Stimulated activated CD8-positive, alpha-beta memory T cell treated with anti-CD3 and anti-CD28 coated beads, Interleukin-12 subunit alpha, Interleukin-12 subunit beta, amount 100 ng/mL, for 4 hours (primary cell): Measurements from ENCODE around the gene COPS6.

Source experiments
- DNase-seq: peaks from one replicate; pipeline ENCODE4 v3.0.0-alpha.2; 2020; ENCODE audit warnings: low read depth

Gene COPS6

GRCh38 chr7:100088621-100089457 lies at the start of gene COPS6:
Gene COPS6, plus strand, starts transcription at chr7:100088969. Its CDS starts 22 bp downstream, at chr7:100088991.
- DNase-seq: peak; percentile 73

- DNase-seq: no peak
Measured at GRCh38 chr7:100040575-100040974, 48.2 kb upstream of the COPS6 start.

GRCh38 chr7:100044718-100045117 lies 44.1 kb upstream of the COPS6 start:
- no peak for DNase-seq

- DNase-seq: no peak
Measured at GRCh38 chr7:100048680-100049079, 40.1 kb upstream of the COPS6 start.

GRCh38 chr7:100049441-100050291 lies 39.1 kb upstream of the COPS6 start, which contains the start of gene ZSCAN21:
Gene ZSCAN21, plus strand, starts transcription at chr7:100049774. Its CDS starts 7,233 bp downstream, at chr7:100057007.
- peak; percentile 79 for DNase-seq

GRCh38 chr7:100051611-100052010 lies 37.2 kb upstream of the COPS6 start:
- no peak for DNase-seq

GRCh38 chr7:100053215-100053614 lies 35.6 kb upstream of the COPS6 start:
- DNase-seq: no peak

GRCh38 chr7:100057006-100057405 lies 31.8 kb upstream of the COPS6 start:
- DNase-seq: no peak

- DNase-seq: no peak
Measured at GRCh38 chr7:100059251-100059739, 29.5 kb upstream of the COPS6 start.

- DNase-seq: no peak
Measured at GRCh38 chr7:100061518-100062193, 27.1 kb upstream of the COPS6 start.

- DNase-seq: no peak
Measured at GRCh38 chr7:100063376-100063775, 25.4 kb upstream of the COPS6 start.

- no peak for DNase-seq
Measured at GRCh38 chr7:100064162-100064561, 24.6 kb upstream of the COPS6 start.

- no peak for DNase-seq
Measured at GRCh38 chr7:100065452-100066186, 23.1 kb upstream of the COPS6 start.

- no peak for DNase-seq
Measured at GRCh38 chr7:100066953-100067352, 21.8 kb upstream of the COPS6 start.

GRCh38 chr7:100069991-100070390 lies 18.8 kb upstream of the COPS6 start:
- no peak for DNase-seq

GRCh38 chr7:100071018-100071723 lies 17.6 kb upstream of the COPS6 start:
- DNase-seq: no peak

- no peak for DNase-seq
Measured at GRCh38 chr7:100072462-100072861, 16.3 kb upstream of the COPS6 start.

- no peak for DNase-seq
Measured at GRCh38 chr7:100074841-100075240, 13.9 kb upstream of the COPS6 start.

- DNase-seq: no peak
Measured at GRCh38 chr7:100075418-100075817, 13.4 kb upstream of the COPS6 start.

GRCh38 chr7:100077205-100077604 lies 11.6 kb upstream of the COPS6 start:
- DNase-seq: no peak
